ENCODE data around the gene PNISR.

DNA sequence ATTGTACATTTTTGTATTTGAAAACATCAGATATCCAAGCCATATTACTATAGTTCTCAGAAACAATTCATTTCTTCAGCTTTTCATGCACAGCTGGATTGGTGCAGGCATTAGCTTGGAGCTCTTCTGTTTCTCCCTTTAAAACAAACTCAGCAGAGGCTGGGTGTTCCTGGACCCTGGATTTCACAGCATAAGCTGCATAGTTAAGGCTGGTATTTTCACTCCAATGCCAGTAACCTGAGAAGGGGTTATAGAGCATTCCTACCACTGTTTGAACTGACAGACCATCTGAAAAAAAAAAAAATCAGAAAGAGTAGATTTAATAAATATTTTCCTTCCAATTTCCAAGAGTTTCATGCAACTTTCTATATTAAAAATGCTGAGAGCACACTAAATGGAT lies 55.6 kb downstream of the PNISR start:
- no peak for TF ChIP-seq CTCF (IDR thresholded peaks at IDR 0.05)
- TF ChIP-seq EP300 (IDR thresholded peaks at IDR 0.05) = no peak
- no peak for TF ChIP-seq POLR2A (IDR thresholded peaks at IDR 0.05)

All from tibial nerve (tissue), 4 donors.